ENCODE data around the gene ENOX1. TPM values are rescaled to one million over a fixed set of nuclear protein-coding genes. Genes with fewer than 3 reads are reported as not detected.

ENOX1 gene
- total RNA-seq, 4 donors from 2014 or later = 2.2 to 8.9 (median 6.2) TPM

DNA sequence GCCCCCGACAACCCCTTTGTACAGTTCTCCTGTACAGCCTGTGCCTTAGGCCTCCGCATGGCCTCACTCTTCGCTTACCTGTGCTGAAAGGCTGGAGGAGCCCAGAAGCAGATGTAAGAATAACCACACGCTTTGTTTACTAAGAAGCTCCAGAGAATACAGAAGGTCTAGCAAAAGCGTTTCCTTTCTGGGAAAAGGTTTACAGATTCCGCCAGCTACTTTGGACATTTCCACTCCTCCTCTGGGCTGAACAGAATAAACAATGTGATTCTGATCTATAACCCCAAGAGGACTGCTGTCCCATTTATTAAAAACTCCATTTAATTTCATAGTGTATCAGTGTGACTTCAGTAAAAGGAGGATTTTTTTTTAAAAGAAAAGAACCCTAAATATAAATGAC is 424.2 kb downstream of the ENOX1 start:
- ATAC-seq (ENCODE audit: low FRiP score) = no peak
- TF ChIP-seq, protein P1, sequence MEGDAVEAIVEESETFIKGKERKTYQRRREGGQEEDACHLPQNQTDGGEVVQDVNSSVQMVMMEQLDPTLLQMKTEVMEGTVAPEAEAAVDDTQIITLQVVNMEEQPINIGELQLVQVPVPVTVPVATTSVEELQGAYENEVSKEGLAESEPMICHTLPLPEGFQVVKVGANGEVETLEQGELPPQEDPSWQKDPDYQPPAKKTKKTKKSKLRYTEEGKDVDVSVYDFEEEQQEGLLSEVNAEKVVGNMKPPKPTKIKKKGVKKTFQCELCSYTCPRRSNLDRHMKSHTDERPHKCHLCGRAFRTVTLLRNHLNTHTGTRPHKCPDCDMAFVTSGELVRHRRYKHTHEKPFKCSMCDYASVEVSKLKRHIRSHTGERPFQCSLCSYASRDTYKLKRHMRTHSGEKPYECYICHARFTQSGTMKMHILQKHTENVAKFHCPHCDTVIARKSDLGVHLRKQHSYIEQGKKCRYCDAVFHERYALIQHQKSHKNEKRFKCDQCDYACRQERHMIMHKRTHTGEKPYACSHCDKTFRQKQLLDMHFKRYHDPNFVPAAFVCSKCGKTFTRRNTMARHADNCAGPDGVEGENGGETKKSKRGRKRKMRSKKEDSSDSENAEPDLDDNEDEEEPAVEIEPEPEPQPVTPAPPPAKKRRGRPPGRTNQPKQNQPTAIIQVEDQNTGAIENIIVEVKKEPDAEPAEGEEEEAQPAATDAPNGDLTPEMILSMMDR (IDR thresholded peaks at IDR 0.05) = no peak
- no peak for DNase-seq (ENCODE audit: low spot score)

DNA sequence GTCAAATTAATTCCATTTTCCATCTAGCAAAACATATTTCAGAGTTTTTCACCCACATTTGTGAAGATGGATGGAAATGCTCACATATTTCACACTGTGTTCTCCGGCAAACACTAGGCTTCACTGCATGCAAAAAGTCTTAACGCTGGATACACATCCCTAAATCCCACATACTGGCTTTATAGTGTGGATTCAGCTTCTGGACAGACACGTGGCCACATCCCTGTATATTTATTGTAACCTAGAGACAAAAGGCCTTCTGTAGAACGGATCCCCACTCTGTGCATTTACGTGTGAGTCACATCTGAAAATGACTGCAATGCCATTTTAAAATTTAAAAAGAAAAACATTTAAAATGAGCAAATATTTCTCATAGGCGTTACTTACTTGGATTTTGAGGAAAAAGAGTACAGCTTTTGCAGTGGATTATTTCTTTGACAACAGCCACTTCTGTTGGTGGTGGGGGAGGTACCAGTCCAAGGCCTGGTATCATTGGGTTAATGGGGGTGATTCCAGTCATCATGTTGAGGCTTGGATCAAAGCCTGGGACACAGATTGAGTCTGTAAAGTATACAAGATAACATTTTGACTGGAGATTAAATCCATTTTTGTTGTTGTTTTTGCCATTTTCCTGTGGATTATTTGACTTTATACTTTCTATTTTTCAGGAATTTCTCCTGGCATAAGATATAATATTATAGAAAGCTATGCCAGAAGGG is 425.7 kb downstream of the ENOX1 start:
- TF ChIP-seq, protein P1 (IDR thresholded peaks at IDR 0.05) = no peak
- ATAC-seq (ENCODE audit: low FRiP score) (no peak), DNase-seq (ENCODE audit: low spot score) (no peak)

DNA sequence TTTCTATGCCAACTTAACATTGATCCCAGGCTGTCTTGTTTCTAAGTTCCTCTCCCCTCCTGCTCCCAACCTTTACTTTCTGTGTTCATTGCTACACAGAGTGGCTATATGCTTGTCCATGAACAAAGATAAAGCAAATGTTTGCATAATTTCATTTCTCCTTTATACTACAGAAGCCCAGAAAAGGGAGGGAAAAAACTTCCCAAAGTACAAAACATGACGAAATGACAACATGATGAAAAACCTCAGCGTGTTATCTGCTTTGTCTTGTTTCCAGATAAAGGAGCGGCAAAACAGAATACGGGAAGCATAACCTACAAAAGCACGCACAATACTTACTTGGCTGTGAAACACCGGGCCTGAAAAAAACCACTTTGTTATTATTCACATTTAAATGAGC is 426.6 kb downstream of the ENOX1 start:
- DNase-seq (ENCODE audit: low spot score) (no peak), ATAC-seq (ENCODE audit: low FRiP score) (no peak)
- TF ChIP-seq, protein P1 (IDR thresholded peaks at IDR 0.05) = no peak

DNA sequence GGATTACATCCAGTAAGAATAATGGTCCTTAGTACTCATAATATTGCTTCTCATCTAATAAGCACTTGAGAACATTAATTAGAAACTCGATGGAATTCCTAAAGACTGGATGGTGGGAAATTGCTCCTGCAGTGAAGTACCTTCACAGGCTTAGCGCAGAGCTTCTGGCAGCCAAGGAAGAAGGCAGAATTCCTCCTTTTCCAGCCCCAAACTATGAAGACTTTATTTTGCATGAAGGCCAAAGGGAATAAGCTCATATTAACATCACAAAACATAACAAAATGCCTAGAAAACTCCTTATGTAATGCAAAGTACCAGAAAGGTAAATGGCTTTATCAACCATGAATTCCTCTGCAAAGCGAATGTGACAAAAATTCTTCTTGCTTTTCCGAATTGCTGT is 427.2 kb downstream of the ENOX1 start:
- no peak for ATAC-seq (ENCODE audit: low FRiP score)
- no peak for DNase-seq (ENCODE audit: low spot score)
- TF ChIP-seq, protein P1 (IDR thresholded peaks at IDR 0.05) = no peak

DNA sequence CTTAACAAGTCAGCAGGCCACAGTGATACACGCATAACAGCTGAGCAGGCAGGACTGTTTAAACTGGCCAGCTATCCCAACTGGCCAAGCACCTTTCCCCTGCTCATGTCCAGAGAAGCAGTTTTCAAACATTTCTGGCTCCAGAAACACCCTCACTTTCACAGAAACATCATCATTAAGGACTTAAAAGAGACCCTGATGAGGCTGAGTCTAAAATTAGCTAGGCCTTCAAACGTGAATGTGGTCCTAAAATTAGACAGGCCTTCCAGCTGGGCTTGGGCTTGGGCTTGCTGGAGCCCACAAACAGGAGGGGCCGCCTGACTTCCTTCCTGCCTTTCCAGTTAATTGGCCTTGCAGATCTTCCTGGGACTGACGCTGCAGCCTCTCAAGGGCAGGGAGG is 429.2 kb downstream of the ENOX1 start:
- ATAC-seq (ENCODE audit: low FRiP score) (no peak), DNase-seq (ENCODE audit: low spot score) (no peak)
- TF ChIP-seq, protein P1 (IDR thresholded peaks at IDR 0.05) = no peak

DNA sequence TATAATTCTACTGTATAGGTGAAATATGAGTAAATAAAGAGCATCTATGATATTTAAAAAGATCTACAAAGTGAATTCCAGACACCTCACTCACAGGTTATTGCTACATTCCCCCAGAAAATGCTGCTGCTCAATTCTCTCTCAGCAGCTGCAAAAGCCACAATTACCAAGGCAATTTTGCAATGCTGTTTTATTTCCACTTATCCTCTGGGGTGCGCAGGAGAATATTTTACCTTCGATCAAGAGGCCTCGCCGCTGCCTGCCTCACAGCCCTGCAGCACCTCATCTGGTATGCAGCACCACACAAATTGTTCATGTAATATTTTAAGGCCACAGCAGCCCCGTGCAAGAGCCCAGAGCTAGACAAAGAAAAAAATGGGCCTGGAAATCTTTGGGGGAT is 430.2 kb downstream of the ENOX1 start:
- TF ChIP-seq, protein P1 (IDR thresholded peaks at IDR 0.05) = no peak
- ATAC-seq (ENCODE audit: low FRiP score) (no peak), DNase-seq (ENCODE audit: low spot score) (no peak)

DNA sequence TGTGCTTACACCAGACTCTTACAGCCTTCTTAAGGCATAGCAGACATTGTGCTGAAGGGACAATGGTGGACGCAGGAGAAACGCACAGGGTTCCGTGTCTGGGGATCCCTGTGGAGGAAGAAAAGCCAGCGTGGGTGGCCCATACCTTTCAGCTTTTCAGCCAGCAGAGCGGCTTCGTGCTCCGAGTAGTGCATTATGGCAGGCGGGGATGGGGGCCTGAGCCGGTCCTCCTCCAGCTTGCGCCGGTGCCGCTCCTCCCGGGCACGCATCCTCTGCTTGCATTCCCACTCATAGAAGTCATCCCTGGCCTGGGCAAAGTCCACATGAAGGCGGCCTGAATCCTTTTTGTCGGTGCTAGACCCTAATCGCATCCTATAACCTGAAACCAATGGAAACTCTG is 431.0 kb downstream of the ENOX1 start:
- no peak for DNase-seq (ENCODE audit: low spot score)
- TF ChIP-seq, protein P1 (IDR thresholded peaks at IDR 0.05) = no peak
- no peak for ATAC-seq (ENCODE audit: low FRiP score)

Measured in omental fat pad (tissue), 4 donors.